LNCAP (cell line): ENCODE results near the gene RSPRY1.

Experiments
- TF ChIP-seq, protein P1 (sequence below): fragments of 450-650 bp; IDR thresholded peaks from 2 replicates; pipeline ENCODE4 v1.5.1; 2017; ENCODE audit warnings: mild to moderate bottlenecking

RSPRY1 gene

GRCh38 chr16:57167953-57168352 is 18.2 kb upstream of the RSPRY1 start:
- TF ChIP-seq, protein P1, sequence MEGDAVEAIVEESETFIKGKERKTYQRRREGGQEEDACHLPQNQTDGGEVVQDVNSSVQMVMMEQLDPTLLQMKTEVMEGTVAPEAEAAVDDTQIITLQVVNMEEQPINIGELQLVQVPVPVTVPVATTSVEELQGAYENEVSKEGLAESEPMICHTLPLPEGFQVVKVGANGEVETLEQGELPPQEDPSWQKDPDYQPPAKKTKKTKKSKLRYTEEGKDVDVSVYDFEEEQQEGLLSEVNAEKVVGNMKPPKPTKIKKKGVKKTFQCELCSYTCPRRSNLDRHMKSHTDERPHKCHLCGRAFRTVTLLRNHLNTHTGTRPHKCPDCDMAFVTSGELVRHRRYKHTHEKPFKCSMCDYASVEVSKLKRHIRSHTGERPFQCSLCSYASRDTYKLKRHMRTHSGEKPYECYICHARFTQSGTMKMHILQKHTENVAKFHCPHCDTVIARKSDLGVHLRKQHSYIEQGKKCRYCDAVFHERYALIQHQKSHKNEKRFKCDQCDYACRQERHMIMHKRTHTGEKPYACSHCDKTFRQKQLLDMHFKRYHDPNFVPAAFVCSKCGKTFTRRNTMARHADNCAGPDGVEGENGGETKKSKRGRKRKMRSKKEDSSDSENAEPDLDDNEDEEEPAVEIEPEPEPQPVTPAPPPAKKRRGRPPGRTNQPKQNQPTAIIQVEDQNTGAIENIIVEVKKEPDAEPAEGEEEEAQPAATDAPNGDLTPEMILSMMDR, result peak; percentile 55

- TF ChIP-seq, protein P1, result no peak
Observed at GRCh38 chr16:57169327-57169726, 16.8 kb upstream of the RSPRY1 start.

DNA sequence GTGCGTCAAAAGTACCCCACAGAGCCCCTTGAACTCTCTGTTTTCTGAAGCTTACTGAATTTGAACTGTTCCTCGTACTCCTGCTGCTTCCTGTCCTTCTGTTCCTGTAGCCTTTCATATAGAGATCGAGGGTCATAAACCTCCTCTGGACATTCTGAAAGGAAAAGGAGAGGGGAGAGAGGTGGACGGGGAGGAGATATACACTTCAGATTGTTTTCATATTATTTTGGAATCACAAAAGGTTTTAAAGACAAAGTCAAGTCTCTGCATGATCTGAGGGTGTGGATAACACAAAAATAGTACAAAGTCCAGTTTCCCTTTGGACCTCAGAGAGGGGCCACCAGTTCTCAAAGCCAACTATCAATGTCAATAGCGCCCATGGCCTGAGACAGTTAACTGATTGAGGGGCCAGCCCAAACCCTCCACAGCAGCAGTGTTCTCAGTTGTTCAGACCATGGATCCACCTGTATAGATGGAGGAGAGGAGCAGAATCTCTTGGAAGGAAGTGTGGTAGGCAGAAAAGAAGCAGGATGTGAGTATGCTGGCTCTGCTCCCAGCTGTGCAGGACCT is 13.3 kb upstream of the RSPRY1 start:
- TF ChIP-seq, protein P1, result no peak

DNA sequence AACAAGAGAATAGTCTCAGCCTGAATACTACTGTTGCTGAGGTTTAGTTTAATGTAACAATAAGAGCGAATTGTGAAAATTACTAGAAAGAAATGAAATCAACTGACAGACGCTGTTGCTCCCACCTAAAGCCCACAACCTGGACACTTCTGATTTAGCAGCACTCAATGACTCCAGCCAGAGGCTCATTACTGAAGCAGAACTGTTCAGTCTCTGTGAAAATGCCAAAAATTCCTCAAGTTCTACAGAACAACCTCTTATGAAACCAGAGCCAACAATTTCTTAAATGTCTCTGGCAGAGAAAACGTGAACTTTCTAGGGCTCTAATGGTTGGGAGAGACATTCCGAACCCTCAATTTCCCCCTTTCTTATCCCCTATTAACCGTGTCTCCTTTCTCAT is 10.2 kb upstream of the RSPRY1 start:
- TF ChIP-seq, protein P1, result no peak

DNA sequence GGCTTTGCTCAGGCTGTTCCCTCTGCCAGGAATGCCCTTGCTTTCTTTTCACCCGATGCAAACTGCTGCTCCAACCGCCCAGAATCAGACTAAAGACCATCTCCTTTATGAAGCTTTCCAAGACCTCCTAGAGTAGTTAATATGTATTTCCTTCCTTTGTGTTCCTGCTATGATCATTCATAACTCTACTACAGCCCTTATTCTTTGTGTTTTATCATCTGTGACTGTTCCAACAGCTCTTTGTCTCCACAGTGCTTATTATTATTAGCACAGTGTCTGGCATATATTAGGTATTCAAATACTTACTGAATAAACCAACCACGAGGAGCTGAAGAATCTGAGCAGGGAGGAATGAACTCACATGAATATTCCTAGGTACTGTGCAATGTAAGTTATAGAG is 7.9 kb upstream of the RSPRY1 start:
- TF ChIP-seq, protein P1, result no peak

DNA sequence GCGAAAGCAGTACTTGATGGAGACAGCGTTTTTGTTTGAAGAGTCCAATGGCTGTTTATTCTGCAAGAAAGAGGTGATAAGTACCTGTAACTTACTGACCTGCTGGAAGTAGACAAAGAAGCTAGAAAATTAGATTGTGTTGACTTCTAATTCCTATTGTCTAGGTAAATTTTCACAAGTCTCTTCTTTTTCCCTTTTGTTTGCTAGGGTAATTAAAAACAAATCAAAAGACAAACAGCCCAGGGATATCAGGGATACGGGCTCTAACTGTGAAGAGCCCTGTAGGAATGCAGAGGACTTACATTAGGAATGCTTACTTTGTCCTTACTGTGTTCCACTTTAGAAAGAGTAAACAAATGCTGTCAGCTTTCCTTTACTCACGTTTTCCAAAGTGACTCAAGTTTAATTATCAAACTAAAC is 7.3 kb upstream of the RSPRY1 start:
- TF ChIP-seq, protein P1, result no peak

- TF ChIP-seq, protein P1, result no peak
Observed at GRCh38 chr16:57179215-57179828, 6.8 kb upstream of the RSPRY1 start.
